ENCODE measurements around the gene AP1B1. TPM values are rescaled to one million over a fixed set of nuclear protein-coding genes. Genes with fewer than 3 reads are reported as not detected.
A peak's percentile ranks its signal among the peaks of the same experiment; 100 is the strongest.

The AP1B1 gene
- total RNA-seq, 1 donor from 2014 or later = 29.2 TPM

- intact Hi-C loops (cut with DNase I) = no loop called here
- ATAC-seq (no peak), DNase-seq (ENCODE audit: missing footprints) (no peak)
Measured at GRCh38 chr22:29339381-29340235, 48.8 kb downstream of the AP1B1 start.

GRCh38 chr22:29338398-29338797 lies 50.0 kb downstream of the AP1B1 start:
- DNase-seq (ENCODE audit: missing footprints) (no peak), ATAC-seq (no peak)
- intact Hi-C loops (cut with DNase I) = no loop called here

GRCh38 chr22:29337631-29338284 lies 50.6 kb downstream of the AP1B1 start:
- ATAC-seq (no peak), DNase-seq (ENCODE audit: missing footprints) (no peak)
- intact Hi-C loops (cut with DNase I) = no loop called here

- peak; percentile 51 for ATAC-seq
- DNase-seq (ENCODE audit: missing footprints) = no peak
- intact Hi-C loops (cut with DNase I) = no loop called here
Measured at GRCh38 chr22:29336751-29337490, 51.4 kb downstream of the AP1B1 start.

GRCh38 chr22:29335656-29336055 lies 52.7 kb downstream of the AP1B1 start:
- DNase-seq (ENCODE audit: missing footprints) (no peak), ATAC-seq (no peak)
- intact Hi-C loops (cut with DNase I) = no loop called here

GRCh38 chr22:29334696-29335344 lies 53.5 kb downstream of the AP1B1 start:
- intact Hi-C loops (cut with DNase I) = no loop called here
- DNase-seq (ENCODE audit: missing footprints) (no peak), ATAC-seq (no peak)

GRCh38 chr22:29334148-29334547 lies 54.2 kb downstream of the AP1B1 start:
- intact Hi-C loops (cut with DNase I) = no loop called here
- DNase-seq (ENCODE audit: missing footprints) (no peak), ATAC-seq (no peak)

- intact Hi-C loops (cut with DNase I) = no loop called here
- ATAC-seq (no peak), DNase-seq (ENCODE audit: missing footprints) (no peak)
Measured at GRCh38 chr22:29332886-29333496, 55.4 kb downstream of the AP1B1 start.

GRCh38 chr22:29331658-29332300 lies 56.6 kb downstream of the AP1B1 start:
- intact Hi-C loops (cut with DNase I) = no loop called here

GRCh38 chr22:29331213-29331612 lies 57.2 kb downstream of the AP1B1 start:
- no peak for ATAC-seq
- no peak for DNase-seq (ENCODE audit: missing footprints)
- intact Hi-C loops (cut with DNase I) = no loop called here

More at GRCh38 chr22:29331658-29332300, 56.6 kb downstream of the AP1B1 start:
- ATAC-seq = no peak
- DNase-seq (ENCODE audit: missing footprints) = no peak

- intact Hi-C loops (cut with DNase I) = no loop called here
- DNase-seq (ENCODE audit: missing footprints) (no peak), ATAC-seq (no peak)
Measured at GRCh38 chr22:29330753-29331152, 57.6 kb downstream of the AP1B1 start.

GRCh38 chr22:29330291-29330690 lies 58.1 kb downstream of the AP1B1 start:
- ATAC-seq = no peak
- no peak for DNase-seq (ENCODE audit: missing footprints)
- intact Hi-C loops (cut with DNase I) = no loop called here

GRCh38 chr22:29329581-29329980 lies 58.8 kb downstream of the AP1B1 start:
- DNase-seq (ENCODE audit: missing footprints) (no peak), ATAC-seq (no peak)
- intact Hi-C loops (cut with DNase I) = no loop called here

- intact Hi-C loops (cut with DNase I) = no loop called here
Measured at GRCh38 chr22:29328566-29329500, 59.5 kb downstream of the AP1B1 start.

GRCh38 chr22:29328055-29328454 lies 60.3 kb downstream of the AP1B1 start:
- DNase-seq (ENCODE audit: missing footprints) = no peak
- no peak for ATAC-seq
- intact Hi-C loops (cut with DNase I) = no loop called here

More at GRCh38 chr22:29328566-29329500, 59.5 kb downstream of the AP1B1 start:
- DNase-seq (ENCODE audit: missing footprints) (no peak), ATAC-seq (no peak)

- intact Hi-C loops (cut with DNase I) = no loop called here
- ATAC-seq (no peak), DNase-seq (ENCODE audit: missing footprints) (no peak)
Measured at GRCh38 chr22:29327089-29327764, 61.1 kb downstream of the AP1B1 start.

- ATAC-seq (no peak), DNase-seq (ENCODE audit: missing footprints) (no peak)
- intact Hi-C loops (cut with DNase I) = no loop called here
Measured at GRCh38 chr22:29326481-29326880, 61.9 kb downstream of the AP1B1 start.

Measured in Right ventricle myocardium inferior (tissue), 1 donor.